ENCODE data around the gene EFCAB6.

Gene EFCAB6

GRCh38 chr22:43507235-43507634 lies 304.9 kb downstream of the EFCAB6 start:
- DNase-seq (ENCODE audit: low read depth in 2 of 2), result no peak

- DNase-seq (ENCODE audit: low read depth in 2 of 2), result no peak
Observed at GRCh38 chr22:43506487-43506886, 305.6 kb downstream of the EFCAB6 start.

- DNase-seq (ENCODE audit: low read depth in 2 of 2), result no peak
Observed at GRCh38 chr22:43505896-43506295, 306.2 kb downstream of the EFCAB6 start.

- no peak for DNase-seq (ENCODE audit: low read depth in 2 of 2)
Observed at GRCh38 chr22:43505423-43505822, 306.7 kb downstream of the EFCAB6 start.

GRCh38 chr22:43504666-43505261 lies 307.3 kb downstream of the EFCAB6 start:
- no peak for DNase-seq (ENCODE audit: low read depth in 2 of 2)

GRCh38 chr22:43504068-43504467 lies 308.0 kb downstream of the EFCAB6 start:
- DNase-seq (ENCODE audit: low read depth in 2 of 2), result no peak

GRCh38 chr22:43502306-43502874 lies 309.7 kb downstream of the EFCAB6 start:
- no peak for DNase-seq (ENCODE audit: low read depth in 2 of 2)

- no peak for DNase-seq (ENCODE audit: low read depth in 2 of 2)
Observed at GRCh38 chr22:43501878-43502277, 310.2 kb downstream of the EFCAB6 start.

GRCh38 chr22:43500792-43501785 lies 311.0 kb downstream of the EFCAB6 start:
- no peak for DNase-seq (ENCODE audit: low read depth in 2 of 2)

- DNase-seq (ENCODE audit: low read depth in 2 of 2), result no peak
Observed at GRCh38 chr22:43498856-43499253, 313.2 kb downstream of the EFCAB6 start.

- no peak for DNase-seq (ENCODE audit: low read depth in 2 of 2)
Observed at GRCh38 chr22:43497956-43498855, 313.9 kb downstream of the EFCAB6 start.

GRCh38 chr22:43493297-43493696 lies 318.8 kb downstream of the EFCAB6 start:
- no peak for DNase-seq (ENCODE audit: low read depth in 2 of 2)

- DNase-seq (ENCODE audit: low read depth in 2 of 2), result no peak
Observed at GRCh38 chr22:43491737-43492136, 320.4 kb downstream of the EFCAB6 start.

GRCh38 chr22:43491177-43491576 lies 320.9 kb downstream of the EFCAB6 start:
- no peak for DNase-seq (ENCODE audit: low read depth in 2 of 2)

GRCh38 chr22:43490311-43490710 lies 321.8 kb downstream of the EFCAB6 start:
- no peak for DNase-seq (ENCODE audit: low read depth in 2 of 2)

GRCh38 chr22:43488937-43489336 lies 323.2 kb downstream of the EFCAB6 start:
- no peak for DNase-seq (ENCODE audit: low read depth in 2 of 2)

- no peak for DNase-seq (ENCODE audit: low read depth in 2 of 2)
Observed at GRCh38 chr22:43488031-43488866, 323.9 kb downstream of the EFCAB6 start.

- DNase-seq (ENCODE audit: low read depth in 2 of 2), result no peak
Observed at GRCh38 chr22:43487311-43488030, 324.6 kb downstream of the EFCAB6 start.

GRCh38 chr22:43485502-43486089 lies 326.5 kb downstream of the EFCAB6 start:
- no peak for DNase-seq (ENCODE audit: low read depth in 2 of 2)

- no peak for DNase-seq (ENCODE audit: low read depth in 2 of 2)
Observed at GRCh38 chr22:43484227-43484626, 327.9 kb downstream of the EFCAB6 start.
